ENCODE measurements around the gene NEK10.
"Not testable (repeated sequence)": the region's sequence is repeated elsewhere in the genome, so short reads cannot be mapped to it uniquely, and the experiment has no call there.

Gene NEK10

DNA sequence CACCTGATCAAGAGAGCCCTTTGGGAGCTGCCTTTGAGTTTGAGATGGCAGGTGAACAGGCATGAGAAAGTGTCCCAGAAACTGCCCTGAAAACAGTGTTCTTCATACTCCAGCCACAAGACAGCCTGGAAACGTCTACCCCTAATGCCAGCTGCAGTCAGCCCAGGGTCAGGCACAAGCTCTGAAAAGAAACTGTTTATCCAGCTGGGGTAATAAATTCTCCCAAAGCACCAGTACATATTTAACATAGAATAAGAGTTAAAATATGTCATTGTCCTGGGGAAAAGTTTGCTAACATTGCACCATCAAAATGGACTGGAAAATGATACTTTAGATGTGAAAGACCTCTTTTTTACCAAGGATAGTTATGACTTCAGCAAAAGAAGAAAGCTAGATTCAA, 66.3 kb downstream of the NEK10 start:
- ATAC-seq (no peak), DNase-seq (no peak)
- no peaks in the 10 kb centered on the region for H3K27me3 Mint-ChIP-seq
- peaks cover 20 to 28% of the 10 kb centered on the region in 2 donors for H3K9me3 Mint-ChIP-seq
- no peaks in the 10 kb centered on the region for H3K4me1 Mint-ChIP-seq
- no peak overlapping the region for H3K4me3 Mint-ChIP-seq
- no peak overlapping the region for H3K27ac Mint-ChIP-seq

DNA sequence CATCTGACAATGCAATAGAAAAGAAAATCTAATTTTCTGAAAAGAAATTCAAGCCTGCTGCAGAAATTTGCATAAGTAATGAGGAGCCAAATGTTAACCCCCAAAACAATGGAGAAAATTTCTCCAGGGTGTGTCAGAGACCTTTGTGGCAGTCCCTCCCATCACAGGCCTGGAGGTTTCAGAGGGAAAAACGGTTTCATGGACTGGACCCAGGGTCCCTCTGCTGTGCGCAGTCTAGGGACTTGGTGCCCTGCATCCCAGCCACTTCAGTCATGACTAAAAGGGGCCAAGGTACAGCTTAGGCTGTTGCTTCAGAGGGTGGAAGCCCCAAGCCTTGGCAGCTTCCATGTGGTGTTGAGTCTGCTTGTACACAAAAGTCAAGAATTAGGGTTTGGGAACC, 70.2 kb downstream of the NEK10 start:
- not testable (repeated sequence) for H3K27me3 Mint-ChIP-seq, H3K27ac Mint-ChIP-seq, H3K4me1 Mint-ChIP-seq, DNase-seq, H3K4me3 Mint-ChIP-seq, ATAC-seq
- H3K9me3 Mint-ChIP-seq: peaks cover 20 to 28% of the 10 kb centered on the region in 2 donors

DNA sequence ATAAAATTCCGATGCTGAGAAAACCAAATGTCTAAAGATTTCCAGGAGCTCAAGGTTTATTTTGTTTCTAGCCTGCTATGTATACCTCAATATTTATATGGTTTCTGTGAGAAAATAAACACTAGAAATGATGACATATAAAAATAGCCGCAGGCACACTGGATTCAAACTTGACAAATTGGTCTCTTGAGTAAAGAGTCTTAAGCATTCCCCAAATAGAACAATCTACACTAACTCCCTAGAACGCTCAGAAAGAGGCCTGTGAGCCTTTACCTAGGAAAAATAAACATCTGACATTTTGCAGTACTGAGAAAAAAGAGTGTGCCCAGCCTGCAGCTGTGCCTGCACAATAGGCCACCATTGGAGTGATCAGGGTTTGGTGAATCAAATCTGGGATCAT, 75.2 kb downstream of the NEK10 start:
- no peak for DNase-seq
- no peak overlapping the region for H3K4me3 Mint-ChIP-seq

DNA sequence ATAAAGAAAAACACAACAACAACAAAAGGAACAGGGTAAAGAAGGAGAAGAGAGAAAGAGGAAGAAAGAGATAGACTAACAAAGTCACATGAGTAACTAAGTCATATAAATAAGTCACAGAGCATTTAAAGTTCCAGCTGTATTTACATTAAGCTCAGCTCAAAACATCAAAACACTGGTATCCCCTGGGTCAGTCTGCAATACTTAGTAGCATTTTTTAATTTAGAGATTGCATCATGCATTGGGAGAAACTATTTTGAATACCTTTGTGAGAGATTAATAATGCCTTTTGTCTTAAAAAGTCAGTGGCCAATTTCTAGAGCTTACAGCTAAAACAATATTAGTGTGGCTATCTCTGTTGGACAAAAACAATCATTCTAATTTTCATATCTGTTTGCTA, 78.4 kb downstream of the NEK10 start:
- no peaks in the 10 kb centered on the region for H3K27me3 Mint-ChIP-seq
- ATAC-seq (no peak), DNase-seq (no peak)
- H3K4me3 Mint-ChIP-seq: no peak overlapping the region
- no peaks in the 10 kb centered on the region for H3K9me3 Mint-ChIP-seq
- H3K4me1 Mint-ChIP-seq: no peaks in the 10 kb centered on the region
- no peak overlapping the region for H3K27ac Mint-ChIP-seq

More for the DNA sequence above, 75.2 kb downstream of the NEK10 start:
- Mint-ChIP-seq H3K9me3 (peaks cover 7 to 8% of the 10 kb centered on the region in 2 donors), H3K27me3 (no peaks in the 10 kb centered on the region), H3K27ac (no peak overlapping the region), H3K4me1 (no peaks in the 10 kb centered on the region)
- ATAC-seq: no peak

DNA sequence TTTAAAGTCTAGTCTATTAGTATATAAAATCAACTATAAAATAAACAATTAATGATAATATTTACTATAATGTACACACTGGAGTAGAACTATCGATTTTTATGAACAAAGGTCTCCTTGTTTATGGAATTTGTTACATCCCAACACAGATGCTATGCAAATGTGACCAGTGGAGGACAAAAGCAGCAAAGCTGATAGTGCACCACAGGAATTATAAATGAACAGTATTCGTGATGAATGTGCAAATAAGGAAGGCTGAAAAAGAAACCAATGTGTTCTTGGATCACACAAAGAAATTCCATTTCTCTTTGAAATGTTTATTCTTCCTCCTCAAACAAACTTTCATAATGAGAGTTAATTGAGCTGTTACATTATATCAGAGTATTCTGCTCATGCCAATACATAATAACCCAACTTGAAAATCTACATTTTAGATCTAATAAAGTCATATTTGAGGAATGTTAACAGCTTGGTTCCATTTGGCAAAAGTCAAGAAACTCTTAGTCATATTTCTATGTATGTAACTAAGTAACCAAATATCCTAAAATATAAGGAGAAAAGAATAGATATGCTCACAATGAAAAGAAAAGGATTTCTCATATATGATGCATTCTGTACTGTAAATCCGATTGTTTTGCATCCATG, 79.3 kb downstream of the NEK10 start:
- no peaks in the 10 kb centered on the region for H3K4me1 Mint-ChIP-seq
- no peak for ATAC-seq

DNA sequence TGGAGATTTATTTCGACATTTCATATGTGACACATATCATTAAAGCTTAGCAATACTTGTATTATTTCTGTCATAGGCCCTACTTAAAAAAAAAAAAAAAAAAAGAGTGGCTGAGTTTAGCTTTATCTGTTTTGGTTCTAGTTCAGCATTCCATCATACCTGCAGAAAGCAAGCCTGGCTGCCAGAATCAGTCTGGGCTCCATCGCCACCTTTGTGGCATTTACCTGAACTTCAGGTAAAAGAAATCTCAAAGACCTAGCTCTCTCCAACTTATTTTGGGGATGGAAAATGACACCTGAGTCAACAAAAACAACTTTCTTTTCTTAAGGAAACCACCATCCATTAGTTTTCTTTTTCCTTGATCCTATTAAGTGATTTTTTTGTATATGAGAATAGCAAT, 82.1 kb downstream of the NEK10 start:
- no peaks in the 10 kb centered on the region for H3K9me3 Mint-ChIP-seq
- DNase-seq (no peak), ATAC-seq (no peak)
- no peaks in the 10 kb centered on the region for H3K27me3 Mint-ChIP-seq
- no peaks in the 10 kb centered on the region for H3K4me1 Mint-ChIP-seq
- H3K27ac Mint-ChIP-seq: no peak overlapping the region
- no peak overlapping the region for H3K4me3 Mint-ChIP-seq

More for the DNA sequence above, 79.3 kb downstream of the NEK10 start:
- DNase-seq: no peak
- Mint-ChIP-seq H3K27ac (no peak overlapping the region), H3K27me3 (no peaks in the 10 kb centered on the region), H3K9me3 (no peaks in the 10 kb centered on the region), H3K4me3 (no peak overlapping the region)

DNA sequence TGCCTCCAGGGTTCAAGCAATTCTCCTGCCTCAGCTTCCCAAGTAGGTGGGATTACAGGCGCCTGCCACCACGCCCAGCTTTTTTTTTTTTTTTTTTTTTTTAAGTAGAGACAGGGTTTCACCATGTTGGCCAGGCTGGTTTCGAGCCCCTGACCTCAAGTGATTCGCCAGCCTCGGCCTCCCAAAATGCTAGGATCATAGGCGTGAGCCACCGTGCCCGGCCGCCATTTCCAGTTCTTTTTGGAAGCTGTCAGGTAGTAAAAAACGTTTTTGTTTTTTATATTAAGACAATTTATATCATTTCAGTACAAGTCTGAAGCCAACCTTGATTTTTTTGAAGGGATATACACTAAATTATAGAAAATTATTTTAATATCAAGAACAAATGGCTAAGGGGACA, 82.7 kb downstream of the NEK10 start:
- H3K9me3 Mint-ChIP-seq, ATAC-seq, H3K27ac Mint-ChIP-seq, H3K27me3 Mint-ChIP-seq, DNase-seq, H3K4me3 Mint-ChIP-seq, H3K4me1 Mint-ChIP-seq: not testable (repeated sequence)

DNA sequence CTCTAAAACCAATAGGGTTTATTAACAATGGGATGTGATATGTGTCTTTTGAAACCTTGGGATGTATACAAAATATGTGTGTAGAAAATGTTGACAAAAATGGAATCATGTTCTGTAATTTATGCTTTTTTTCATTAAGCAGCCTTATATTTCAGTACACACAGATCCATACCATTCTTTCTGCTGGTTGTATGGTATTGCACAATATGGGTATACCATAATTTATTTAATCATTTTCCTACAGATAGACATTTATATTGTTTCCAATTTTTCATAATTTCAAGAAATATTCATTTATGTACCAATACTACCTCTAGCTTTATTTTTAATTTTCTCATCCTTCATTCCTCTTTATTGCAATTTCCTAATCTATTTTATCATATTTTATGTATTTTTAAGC, 83.5 kb downstream of the NEK10 start:
- Mint-ChIP-seq H3K27ac (no peak overlapping the region), H3K27me3 (no peaks in the 10 kb centered on the region), H3K4me3 (no peak overlapping the region), H3K9me3 (no peaks in the 10 kb centered on the region), H3K4me1 (no peaks in the 10 kb centered on the region)
- DNase-seq: no peak
- ATAC-seq: no peak

DNA sequence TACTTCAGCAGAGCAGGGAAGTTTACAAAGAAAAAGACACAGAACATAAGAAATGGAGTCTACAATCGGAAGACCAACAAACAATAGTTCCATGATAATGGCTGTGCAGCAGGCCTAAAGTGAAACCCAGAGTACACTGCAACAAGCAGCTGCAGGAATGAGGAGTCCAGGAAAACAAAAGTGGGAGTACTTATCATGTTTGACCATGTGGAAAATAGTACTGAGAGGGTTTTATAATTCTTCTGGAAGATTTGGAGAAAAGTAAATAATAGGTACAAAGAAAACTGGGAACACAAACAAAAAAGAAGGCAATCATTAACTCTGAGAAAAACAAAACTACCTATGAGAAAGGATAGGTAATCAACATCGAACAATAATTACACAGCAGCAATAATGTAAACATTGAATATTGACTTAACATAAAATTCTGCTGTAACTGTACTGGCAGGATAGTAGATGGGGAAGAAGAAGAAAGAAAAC, 87.5 kb downstream of the NEK10 start:
- no peak for ATAC-seq
- H3K27ac Mint-ChIP-seq: peak overlapping the region in 1 of 2 donors; percentile 3
- H3K4me1 Mint-ChIP-seq: no peaks in the 10 kb centered on the region
- H3K9me3 Mint-ChIP-seq: no peaks in the 10 kb centered on the region
- no peak for DNase-seq
- H3K4me3 Mint-ChIP-seq: no peak overlapping the region
- H3K27me3 Mint-ChIP-seq: no peaks in the 10 kb centered on the region

DNA sequence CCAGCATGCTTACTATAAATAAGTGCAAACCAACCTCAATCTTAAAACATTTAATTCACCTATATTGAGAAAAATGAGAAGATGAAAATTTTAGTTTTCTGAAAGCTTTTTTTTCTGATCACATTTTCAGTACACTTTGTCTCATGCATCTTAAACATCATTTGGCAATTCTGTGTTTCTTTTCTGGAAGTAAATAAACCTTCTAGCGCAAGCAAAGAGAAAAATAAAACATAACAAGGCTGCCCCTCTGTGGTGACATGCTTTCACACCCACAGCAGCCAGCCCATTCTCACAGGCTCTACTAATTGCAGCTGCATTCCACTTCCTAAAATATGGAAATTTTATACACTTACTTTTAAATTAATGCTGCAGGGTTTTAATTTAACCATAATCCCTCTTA, 90.1 kb downstream of the NEK10 start:
- Mint-ChIP-seq H3K9me3 (no peaks in the 10 kb centered on the region), H3K4me1 (no peaks in the 10 kb centered on the region), H3K4me3 (no peak overlapping the region), H3K27me3 (no peaks in the 10 kb centered on the region), H3K27ac (no peak overlapping the region)
- DNase-seq: no peak
- ATAC-seq: no peak

DNA sequence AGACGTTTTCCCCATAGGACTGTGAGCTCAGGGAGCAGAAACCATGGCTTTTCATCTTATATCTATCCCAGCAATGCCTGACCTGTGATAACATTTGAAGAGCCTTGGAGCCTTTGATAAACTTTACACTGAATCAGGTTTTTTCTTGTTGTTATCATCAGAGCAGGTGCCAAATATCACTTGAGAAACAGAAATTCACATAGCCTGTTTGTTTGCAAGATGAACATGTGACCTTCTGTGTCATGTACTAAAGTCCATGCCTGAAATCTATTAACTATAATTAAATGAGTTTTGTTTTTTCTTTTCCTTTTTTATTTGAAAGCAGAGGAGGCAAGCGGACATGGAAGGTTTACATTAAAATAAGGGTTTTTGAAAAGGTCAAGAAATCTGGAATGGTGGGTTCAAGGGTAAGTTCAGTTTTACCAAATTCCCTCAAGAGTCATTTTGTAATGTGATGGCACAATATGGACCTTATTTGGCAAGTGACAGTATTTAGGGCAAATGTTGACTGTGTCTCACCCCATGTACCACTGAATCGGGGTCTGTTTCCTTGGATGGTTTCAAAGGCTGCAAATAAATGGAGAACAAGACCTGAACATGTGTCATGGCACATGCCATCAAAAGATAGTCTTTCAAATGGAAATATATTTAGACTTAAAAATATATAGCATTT, 90.7 kb downstream of the NEK10 start:
- DNase-seq (no peak), ATAC-seq (no peak)
- Mint-ChIP-seq H3K4me3 (no peak overlapping the region), H3K27ac (no peak overlapping the region), H3K27me3 (no peaks in the 10 kb centered on the region), H3K4me1 (no peaks in the 10 kb centered on the region), H3K9me3 (no peaks in the 10 kb centered on the region)

DNA sequence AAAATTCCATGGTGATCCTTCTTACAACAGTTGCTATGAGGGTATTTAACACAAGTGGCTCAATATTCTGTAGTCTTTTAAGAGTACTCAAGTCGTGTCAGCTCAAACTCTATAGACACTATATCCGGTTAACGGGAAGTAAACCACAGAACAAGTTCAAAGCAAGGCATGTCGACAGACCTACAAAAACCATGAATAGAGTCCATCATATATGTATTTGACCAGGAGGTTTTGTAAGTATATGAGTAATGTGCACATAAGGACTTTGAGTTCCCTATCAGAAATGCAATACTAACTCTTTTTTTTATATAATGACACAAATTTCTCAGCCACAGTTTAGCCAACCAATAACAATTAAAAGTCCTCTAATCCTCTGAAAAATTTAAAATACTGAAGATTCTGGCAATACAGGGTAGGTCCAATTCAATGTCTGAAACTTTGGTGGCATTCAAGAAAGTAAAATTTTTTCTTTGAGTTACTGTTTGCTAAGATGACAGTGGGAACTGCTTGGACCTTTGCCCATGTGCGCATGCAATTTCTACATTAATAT, 93.7 kb downstream of the NEK10 start:
- no peaks in the 10 kb centered on the region for H3K27me3 Mint-ChIP-seq
- ATAC-seq (no peak), DNase-seq (no peak)
- no peak overlapping the region for H3K4me3 Mint-ChIP-seq
- no peaks in the 10 kb centered on the region for H3K4me1 Mint-ChIP-seq
- H3K27ac Mint-ChIP-seq: no peak overlapping the region
- H3K9me3 Mint-ChIP-seq: no peaks in the 10 kb centered on the region

DNA sequence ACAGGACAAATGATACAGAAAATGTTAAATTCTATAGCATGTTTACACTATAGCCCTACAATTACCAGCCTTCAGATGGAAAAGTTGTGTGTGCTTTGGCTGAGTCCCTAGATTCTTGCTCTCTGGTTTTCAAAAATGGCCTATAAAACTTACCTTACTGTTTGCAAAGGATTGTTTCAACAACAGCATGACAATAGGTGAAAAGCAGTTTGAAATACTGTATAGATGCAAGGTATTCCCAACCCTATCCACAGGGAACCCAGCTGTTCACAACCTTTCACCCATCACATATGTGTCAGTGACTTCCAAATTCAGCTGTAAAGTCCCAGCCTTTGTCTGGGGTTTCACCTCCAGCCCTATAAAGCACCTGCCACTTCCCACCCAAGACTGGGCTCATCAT, 97.3 kb downstream of the NEK10 start:
- peaks cover 4 to 13% of the 10 kb centered on the region in 2 donors for H3K9me3 Mint-ChIP-seq
- ATAC-seq (no peak), DNase-seq (no peak)
- H3K27me3 Mint-ChIP-seq: peaks cover 8% of the 10 kb centered on the region
- H3K27ac Mint-ChIP-seq: no peak overlapping the region
- H3K4me3 Mint-ChIP-seq: no peak overlapping the region
- H3K4me1 Mint-ChIP-seq: no peaks in the 10 kb centered on the region

DNA sequence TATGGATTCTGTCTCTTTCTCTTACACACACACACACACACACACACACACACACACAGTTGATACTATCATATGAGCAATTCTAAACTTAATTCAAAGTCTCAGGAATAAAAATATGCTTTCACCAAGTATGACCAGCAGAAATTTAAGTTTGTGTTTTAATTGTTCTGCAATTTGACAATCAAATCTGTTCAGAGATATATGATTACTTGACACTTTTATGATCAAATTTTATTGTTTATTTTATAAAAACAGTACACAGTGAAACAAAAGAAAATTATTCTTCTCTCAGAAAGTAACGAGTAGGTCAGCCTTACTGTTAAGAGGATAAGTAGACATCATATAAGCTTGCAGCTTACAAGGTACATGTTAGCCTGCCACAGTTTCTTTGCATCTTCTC, 114.3 kb downstream of the NEK10 start:
- Mint-ChIP-seq H3K9me3 (peaks cover 0 to 4% of the 10 kb centered on the region in 2 donors), H3K27me3 (no peaks in the 10 kb centered on the region), H3K4me1 (no peaks in the 10 kb centered on the region), H3K27ac (no peak overlapping the region), H3K4me3 (no peak overlapping the region)
- ATAC-seq: no peak
- DNase-seq: no peak

DNA sequence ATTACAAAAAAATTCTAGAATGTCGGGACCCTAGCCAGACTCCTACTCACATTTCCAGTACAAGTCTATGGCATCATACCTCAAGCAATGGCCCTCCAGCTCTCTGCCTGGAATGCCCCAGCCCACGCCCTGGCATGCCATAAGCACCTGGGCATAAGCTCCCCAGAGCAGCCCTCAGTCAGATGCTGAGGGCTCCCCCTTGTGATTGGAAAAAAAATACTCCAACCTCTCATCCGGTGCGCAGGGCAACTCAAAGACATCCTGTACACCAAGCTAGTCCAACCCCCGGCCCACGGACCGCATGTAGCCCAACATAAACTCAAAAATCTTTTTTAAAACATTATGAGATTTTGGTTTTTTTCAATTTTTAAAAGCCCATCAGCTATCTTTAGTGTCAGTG, 115.4 kb downstream of the NEK10 start:
- ATAC-seq (peak; percentile 76), DNase-seq (peak; percentile 4 to 19)

DNA sequence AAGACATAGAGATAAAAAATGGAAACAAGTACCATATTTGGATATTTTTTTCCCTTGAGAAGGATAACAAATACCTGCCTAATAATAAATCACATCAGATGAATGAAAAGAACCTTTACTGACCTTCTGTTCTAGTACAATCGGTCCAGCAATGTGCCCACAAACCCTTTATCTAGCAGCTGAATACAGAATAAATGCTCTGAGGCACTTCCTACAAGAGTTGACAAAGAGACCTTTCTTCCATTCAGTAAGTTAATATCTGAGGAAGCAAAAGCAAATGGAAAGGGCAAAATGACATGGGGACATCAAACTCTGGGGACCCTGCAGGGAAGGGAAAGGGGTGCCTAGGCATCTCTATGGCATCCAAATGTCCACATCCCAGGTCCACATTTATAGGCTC, 115.8 kb downstream of the NEK10 start:
- no peak overlapping the region for H3K4me3 Mint-ChIP-seq
- H3K27ac Mint-ChIP-seq: no peak overlapping the region
- peaks cover 8 to 12% of the 10 kb centered on the region in 2 donors for H3K9me3 Mint-ChIP-seq
- ATAC-seq: no peak
- no peaks in the 10 kb centered on the region for H3K4me1 Mint-ChIP-seq
- no peak for DNase-seq
- no peaks in the 10 kb centered on the region for H3K27me3 Mint-ChIP-seq

More for the DNA sequence above, 115.4 kb downstream of the NEK10 start:
- no peak overlapping the region for H3K27ac Mint-ChIP-seq
- H3K9me3 Mint-ChIP-seq: peaks cover 7 to 12% of the 10 kb centered on the region in 2 donors
- H3K27me3 Mint-ChIP-seq: no peaks in the 10 kb centered on the region
- no peak overlapping the region for H3K4me3 Mint-ChIP-seq
- H3K4me1 Mint-ChIP-seq: no peaks in the 10 kb centered on the region
